Measurements from ENCODE around the gene MMP3. TPM values are rescaled to one million over a fixed set of nuclear protein-coding genes. Genes with fewer than 3 reads are reported as not detected.

Gene MMP3
- total and polyA plus RNA-seq, 2 experiments from 2014 or later: 0.68 TPM; not detected in 1

GRCh38 chr11:102807921-102808320, 35.5 kb downstream of the MMP3 start (continued):
- TF ChIP-seq ZNF462 (CRISPR knock-in tag; IDR thresholded peaks at IDR 0.05) (no peak; the same call in 1 of the 2 replicates), ZNF114 (CRISPR knock-in tag; IDR thresholded peaks at IDR 0.05) (no peak), EZH2 (IDR thresholded peaks at IDR 0.05; ENCODE audit: low read depth, unreplicated experiment) (no peak)

GRCh38 chr11:102806296-102806695, 37.1 kb downstream of the MMP3 start:
- Histone ChIP-seq H3K4me2 (no peak overlapping the region), H3K27me3 (ENCODE audit: insufficient read depth) (no peaks in the 10 kb centered on the region), H2AFZ (no peak overlapping the region), H3K9me2 (ENCODE audit: insufficient read depth) (no peaks in the 10 kb centered on the region), H3K27ac (ENCODE audit: low read depth) (no peak overlapping the region), H3K4me3 (no peak overlapping the region), H4K20me1 (replicated peaks; ENCODE audit: insufficient read depth) (no peaks in the 10 kb centered on the region), H3K79me2 (replicated peaks; ENCODE audit: insufficient read depth) (no peaks in the 10 kb centered on the region), H3K36me3 (ENCODE audit: insufficient read depth) (no peaks in the 10 kb centered on the region), H3F3A (replicated peaks; ENCODE audit: low read depth) (no peaks in the 10 kb centered on the region), H3K4me1 (ENCODE audit: insufficient read depth) (peaks cover 18% of the 10 kb centered on the region; the same call in 1 of the 2 replicates)
- no peak overlapping the region for H3K4me3 Mint-ChIP-seq
- H3K27ac Mint-ChIP-seq: no peak overlapping the region
- no peaks in the 10 kb centered on the region for H3K27me3 Mint-ChIP-seq (ENCODE audit: insufficient read depth, low read depth, poor library complexity)
- ATAC-seq (no peak), DNase-seq (ENCODE audit: low spot score) (peak; percentile 45)
- peaks cover 6% of the 10 kb centered on the region; the same call in 2 of the 3 replicates for H3K4me1 Mint-ChIP-seq
- no peaks in the 10 kb centered on the region for H3K36me3 Mint-ChIP-seq (ENCODE audit: low read depth)
- H3K9me3 Mint-ChIP-seq: no peaks in the 10 kb centered on the region
- TF ChIP-seq CREB1 (CRISPR knock-in tag; IDR thresholded peaks at IDR 0.05; ENCODE audit: low read depth) (no peak), ZNF331 (CRISPR knock-in tag; IDR thresholded peaks at IDR 0.05; ENCODE audit: low read depth) (no peak), EZH2phosphoT487 (IDR thresholded peaks at IDR 0.05; ENCODE audit: unreplicated experiment) (no peak), POLR2AphosphoS5 (IDR thresholded peaks at IDR 0.05; ENCODE audit: low read depth) (no peak), NANOG (IDR thresholded peaks at IDR 0.05; ENCODE audit: borderline replicate concordance) (no peak), CTCF (conservative IDR thresholded peaks at IDR 0.05; ENCODE audit: low read depth in 2 of 2) (no peak), REST (IDR thresholded peaks at IDR 0.05; ENCODE audit: unreplicated experiment) (no peak), JUNB (IDR thresholded peaks at IDR 0.05; ENCODE audit: unreplicated experiment) (no peak), EZH2 (IDR thresholded peaks at IDR 0.05; ENCODE audit: low read depth, unreplicated experiment) (no peak), ETS1 (IDR thresholded peaks at IDR 0.05) (no peak), ZNF114 (CRISPR knock-in tag; IDR thresholded peaks at IDR 0.05) (no peak)

Measured in GM23338 (cell line).